AG09309 (cell line): ENCODE measurements around the gene PRR20A.
"Not testable (repeated sequence)": the region's sequence is repeated elsewhere in the genome, so short reads cannot be mapped to it uniquely, and the experiment has no call there.

ENCODE experiments used
- DNase-seq: peaks from one replicate; pipeline ENCODE4 v3.0.0-alpha.2; 2010; ENCODE audit warnings: low read depth
- H3K4me3 ChIP-seq: 2 replicates; pipeline ENCODE4 v1.5.1; 2011; ENCODE audit warnings: mild to moderate bottlenecking, low read depth, low read length, moderate library complexity; ENCODE audit not compliant: control insufficient read depth
- CTCF ChIP-seq: IDR thresholded peaks from 2 replicates; pipeline ENCODE4 v1.5.1; 2011; ENCODE audit warnings: mild to moderate bottlenecking, low read depth, low read length, inconsistent platforms; ENCODE audit not compliant: insufficient read depth, control insufficient read depth; ENCODE audit errors: missing control alignments

Gene PRR20A

DNA sequence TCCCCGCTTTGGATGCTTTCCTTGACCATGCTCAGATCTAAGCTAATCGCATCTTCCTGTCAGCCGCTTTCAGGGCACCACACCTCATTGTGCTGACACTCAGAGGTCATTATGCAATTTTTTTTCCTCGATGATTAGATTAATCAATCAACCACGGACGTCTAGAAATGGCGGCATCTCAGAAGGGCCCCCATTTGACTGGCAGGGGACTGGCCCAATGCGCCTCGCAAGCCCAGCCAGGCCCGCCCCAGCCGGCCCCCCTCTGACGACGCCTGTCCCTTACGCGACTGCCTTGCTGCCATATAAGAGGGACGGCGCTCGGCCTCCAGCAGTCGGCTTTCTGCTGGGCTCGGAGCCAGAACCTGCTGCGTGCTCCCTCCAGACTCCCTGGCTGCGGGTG, 19.6 kb downstream of the PRR20A start, which contains the start of gene PRR20D:
Gene PRR20D, plus strand, starts transcription at position 301 of the 400 bp plus-strand sequence. CDS start 387 bp downstream, outside the sequence.
- DNase-seq, H3K4me3 ChIP-seq: not testable (repeated sequence)

GRCh38 chr13:57166897-57167296, 26.2 kb downstream of the PRR20A start, which contains the start of gene PRR20E:
TSS of gene PRR20E (plus strand) at chr13:57167197. CDS start at chr13:57167584, 387 bp downstream.
- DNase-seq, H3K4me3 ChIP-seq: not testable (repeated sequence)

- no peak for TF ChIP-seq CTCF
- no peak for DNase-seq
- H3K4me3 ChIP-seq: no peak overlapping the region
Measured at GRCh38 chr13:57191667-57192066, 50.9 kb downstream of the PRR20A start.
